WTC11 (cell line): ENCODE results near the gene MAML2. TPM values are rescaled to one million over a fixed set of nuclear protein-coding genes. Genes with fewer than 3 reads are reported as not detected.

Source experiments
- ATAC-seq: fragments of 200-7000 bp; cut with Tn5 transposase; 2 replicates; pipeline ENCODE4 v1.10.0; 2021; ENCODE audit warnings: mild to moderate bottlenecking, moderate library complexity
- CTCF ChIA-PET: fragments of 300-600 bp; sonication (Branson Sonifier 250); formaldehyde crosslinking; loops from one replicate; lab custom pipeline; 2021; ENCODE audit warnings: antibody characterized with exemption; lab: Charles Lee
- POLR2A ChIA-PET: fragments of 350-600 bp; sonication (Branson Sonifier 250); formaldehyde crosslinking; loops from one replicate; lab custom pipeline; 2021; ENCODE audit warnings: antibody characterized with exemption; lab: Charles Lee
- DNase-seq: peaks from one replicate; pipeline ENCODE4 v3.0.0; 2021; ENCODE audit warnings: low spot score
- H3K27ac Mint-ChIP-seq: 2 replicates; pipeline ENCODE4 v1.8.0; 2021; ENCODE audit warnings: mixed read lengths
- H3K27me3 Mint-ChIP-seq: 2 replicates; pipeline ENCODE4 v1.8.0; 2021; ENCODE audit warnings: low read depth, mild to moderate bottlenecking, moderate library complexity, mixed read lengths
- H3K36me3 Mint-ChIP-seq: 2 replicates; pipeline ENCODE4 v1.8.0; 2021; ENCODE audit warnings: mixed read lengths
- H3K4me1 Mint-ChIP-seq: 2 replicates; pipeline ENCODE4 v1.8.0; 2022; ENCODE audit warnings: mixed read lengths
- H3K4me3 Mint-ChIP-seq: 2 replicates; pipeline ENCODE4 v1.8.0; 2021; ENCODE audit warnings: mild to moderate bottlenecking, moderate library complexity, mixed read lengths
- H3K9me3 Mint-ChIP-seq: 2 replicates; pipeline ENCODE4 v1.8.0; 2021; ENCODE audit warnings: mixed read lengths
- FOXK1 ChIP-seq: sonication (generic); formaldehyde crosslinking; IDR thresholded peaks from 2 replicates; pipeline ENCODE4 v1.8.0; 2022; ENCODE audit warnings: mild to moderate bottlenecking, moderate library complexity, missing genetic modification reagents
- GABPB1 ChIP-seq: sonication (generic); formaldehyde crosslinking; IDR thresholded peaks from 2 replicates; pipeline ENCODE4 v1.8.1; 2023; ENCODE audit warnings: mild to moderate bottlenecking, missing genetic modification reagents
- NFE2L1 ChIP-seq: sonication (generic); formaldehyde crosslinking; IDR thresholded peaks from 2 replicates; pipeline ENCODE4 v1.8.1; 2023; ENCODE audit warnings: missing genetic modification reagents
- NFYB ChIP-seq: sonication (generic); formaldehyde crosslinking; conservative IDR thresholded peaks from 2 replicates; pipeline ENCODE4 v1.8.0; 2022; ENCODE audit warnings: low read depth, missing genetic modification reagents
- ZBTB21 ChIP-seq: sonication (generic); formaldehyde crosslinking; IDR thresholded peaks from 2 replicates; pipeline ENCODE4 v1.8.1; 2023; ENCODE audit warnings: mild to moderate bottlenecking, missing genetic modification reagents, borderline replicate concordance
- ZNF671 ChIP-seq: fragments of 250-450 bp; sonication (Bioruptor Pico); IDR thresholded peaks from 2 replicates; pipeline ENCODE4 v1.8.0; 2021; ENCODE audit warnings: mild to moderate bottlenecking
- total RNA-seq: library from RNA; stranded (reverse); gene quantifications from 3 replicates; pipeline ENCODE4 v1.2.3, GENCODE V29; 2021
- TF ChIP-seq, protein P1 (sequence below): sonication (generic); formaldehyde crosslinking; IDR thresholded peaks from 2 replicates; pipeline ENCODE4 v1.8.1; 2023; ENCODE audit warnings: mild to moderate bottlenecking, moderate library complexity, missing genetic modification reagents
- TF ChIP-seq, protein P2 (sequence below): sonication (generic); formaldehyde crosslinking; IDR thresholded peaks from 2 replicates; pipeline ENCODE4 v1.8.0; 2022; ENCODE audit warnings: missing genetic modification reagents
- TF ChIP-seq, protein P3 (sequence below): sonication (generic); formaldehyde crosslinking; IDR thresholded peaks from 2 replicates; pipeline ENCODE4 v1.8.0; 2022; ENCODE audit warnings: mild to moderate bottlenecking, missing genetic modification reagents
- TF ChIP-seq, protein P4 (sequence below): sonication (generic); formaldehyde crosslinking; IDR thresholded peaks from 2 replicates; pipeline ENCODE4 v1.8.1; 2022; ENCODE audit warnings: mild to moderate bottlenecking, moderate library complexity, missing genetic modification reagents
- TF ChIP-seq, protein P5 (sequence below): sonication (generic); formaldehyde crosslinking; conservative IDR thresholded peaks from 2 replicates; pipeline ENCODE4 v1.8.1; 2023; ENCODE audit warnings: mild to moderate bottlenecking, low read depth, missing genetic modification reagents, moderate library complexity
- TF ChIP-seq, protein P6 (sequence below): sonication (generic); formaldehyde crosslinking; IDR thresholded peaks from 2 replicates; pipeline ENCODE4 v1.8.1; 2023; ENCODE audit warnings: mild to moderate bottlenecking, missing genetic modification reagents, moderate library complexity
- TF ChIP-seq, protein P7 (sequence below): fragments of 250-450 bp; sonication (Bioruptor Pico); IDR thresholded peaks from 2 replicates; pipeline ENCODE4 v1.9.0; 2021; ENCODE audit warnings: moderate library complexity, mild to moderate bottlenecking, inconsistent platforms, borderline replicate concordance

MAML2 gene
- total RNA-seq, 1 experiment from 2014 or later = 8.1 TPM

DNA sequence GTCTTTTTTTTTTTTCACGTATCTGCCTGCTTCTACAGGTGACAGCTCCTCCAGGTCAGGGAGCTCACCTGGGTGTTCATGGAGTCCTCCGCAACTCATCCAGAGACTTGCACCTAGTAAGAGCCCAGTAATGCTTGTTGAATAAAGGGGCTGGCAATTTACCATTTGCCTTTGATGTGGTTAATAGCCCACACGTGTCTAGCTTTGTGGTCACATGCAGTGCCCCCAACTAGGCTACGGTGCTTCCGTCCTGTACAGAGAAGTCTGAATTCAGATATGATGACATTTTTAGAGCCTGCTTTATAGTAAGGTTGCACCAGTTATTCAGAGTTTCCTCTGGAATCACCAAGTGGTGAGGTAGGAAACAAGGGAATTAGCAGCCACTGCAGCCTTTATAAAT lies 219.7 kb downstream of the MAML2 start (continued):
- TF ChIP-seq, protein P1, sequence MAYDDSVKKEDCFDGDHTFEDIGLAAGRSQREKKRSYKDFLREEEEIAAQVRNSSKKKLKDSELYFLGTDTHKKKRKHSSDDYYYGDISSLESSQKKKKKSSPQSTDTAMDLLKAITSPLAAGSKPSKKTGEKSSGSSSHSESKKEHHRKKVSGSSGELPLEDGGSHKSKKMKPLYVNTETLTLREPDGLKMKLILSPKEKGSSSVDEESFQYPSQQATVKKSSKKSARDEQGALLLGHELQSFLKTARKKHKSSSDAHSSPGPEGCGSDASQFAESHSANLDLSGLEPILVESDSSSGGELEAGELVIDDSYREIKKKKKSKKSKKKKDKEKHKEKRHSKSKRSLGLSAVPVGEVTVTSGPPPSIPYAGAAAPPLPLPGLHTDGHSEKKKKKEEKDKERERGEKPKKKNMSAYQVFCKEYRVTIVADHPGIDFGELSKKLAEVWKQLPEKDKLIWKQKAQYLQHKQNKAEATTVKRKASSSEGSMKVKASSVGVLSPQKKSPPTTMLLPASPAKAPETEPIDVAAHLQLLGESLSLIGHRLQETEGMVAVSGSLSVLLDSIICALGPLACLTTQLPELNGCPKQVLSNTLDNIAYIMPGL (CRISPR knock-in tag) = no peak

DNA sequence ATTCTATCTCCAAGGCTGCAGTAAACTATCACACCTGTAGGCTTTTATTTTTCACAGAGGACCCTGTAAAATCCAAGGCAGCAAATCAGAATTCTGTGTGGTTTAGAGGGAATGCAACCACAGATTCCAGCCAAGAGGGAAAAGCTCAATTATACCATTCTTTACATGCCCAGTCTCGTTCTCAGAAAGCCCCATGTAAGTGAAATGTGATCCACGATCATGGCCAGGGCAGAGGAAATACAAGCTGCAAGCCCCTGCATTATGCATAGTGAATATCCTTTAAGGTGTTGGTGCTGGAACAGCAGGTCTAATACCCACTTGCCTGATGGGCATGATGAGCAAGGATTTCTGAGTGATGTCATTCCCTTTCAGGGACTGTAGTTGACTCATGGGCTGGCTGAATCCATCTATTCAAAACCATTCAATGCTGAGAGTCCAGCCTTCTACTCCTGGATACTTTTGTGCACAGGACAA lies 220.4 kb downstream of the MAML2 start:
- peaks cover 15% of the 10 kb centered on the region for H3K4me1 Mint-ChIP-seq
- H3K27ac Mint-ChIP-seq = no peak overlapping the region
- H3K27me3 Mint-ChIP-seq = no peaks in the 10 kb centered on the region
- H3K36me3 Mint-ChIP-seq = no peaks in the 10 kb centered on the region
- ATAC-seq (no peak), DNase-seq (no peak)
- H3K9me3 Mint-ChIP-seq = no peaks in the 10 kb centered on the region
- H3K4me3 Mint-ChIP-seq = no peak overlapping the region
- ChIA-PET CTCF (interaction anchor here (0.8 kb wide), 1 partner anchor 220 kb away, joined by 3 read pairs; the partner anchor contains the start of gene MAML2), POLR2A (no interaction called here)
- TF ChIP-seq, protein P2, sequence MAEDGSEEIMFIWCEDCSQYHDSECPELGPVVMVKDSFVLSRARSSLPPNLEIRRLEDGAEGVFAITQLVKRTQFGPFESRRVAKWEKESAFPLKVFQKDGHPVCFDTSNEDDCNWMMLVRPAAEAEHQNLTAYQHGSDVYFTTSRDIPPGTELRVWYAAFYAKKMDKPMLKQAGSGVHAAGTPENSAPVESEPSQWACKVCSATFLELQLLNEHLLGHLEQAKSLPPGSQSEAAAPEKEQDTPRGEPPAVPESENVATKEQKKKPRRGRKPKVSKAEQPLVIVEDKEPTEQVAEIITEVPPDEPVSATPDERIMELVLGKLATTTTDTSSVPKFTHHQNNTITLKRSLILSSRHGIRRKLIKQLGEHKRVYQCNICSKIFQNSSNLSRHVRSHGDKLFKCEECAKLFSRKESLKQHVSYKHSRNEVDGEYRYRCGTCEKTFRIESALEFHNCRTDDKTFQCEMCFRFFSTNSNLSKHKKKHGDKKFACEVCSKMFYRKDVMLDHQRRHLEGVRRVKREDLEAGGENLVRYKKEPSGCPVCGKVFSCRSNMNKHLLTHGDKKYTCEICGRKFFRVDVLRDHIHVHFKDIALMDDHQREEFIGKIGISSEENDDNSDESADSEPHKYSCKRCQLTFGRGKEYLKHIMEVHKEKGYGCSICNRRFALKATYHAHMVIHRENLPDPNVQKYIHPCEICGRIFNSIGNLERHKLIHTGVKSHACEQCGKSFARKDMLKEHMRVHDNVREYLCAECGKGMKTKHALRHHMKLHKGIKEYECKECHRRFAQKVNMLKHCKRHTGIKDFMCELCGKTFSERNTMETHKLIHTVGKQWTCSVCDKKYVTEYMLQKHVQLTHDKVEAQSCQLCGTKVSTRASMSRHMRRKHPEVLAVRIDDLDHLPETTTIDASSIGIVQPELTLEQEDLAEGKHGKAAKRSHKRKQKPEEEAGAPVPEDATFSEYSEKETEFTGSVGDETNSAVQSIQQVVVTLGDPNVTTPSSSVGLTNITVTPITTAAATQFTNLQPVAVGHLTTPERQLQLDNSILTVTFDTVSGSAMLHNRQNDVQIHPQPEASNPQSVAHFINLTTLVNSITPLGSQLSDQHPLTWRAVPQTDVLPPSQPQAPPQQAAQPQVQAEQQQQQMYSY (CRISPR knock-in tag) = no peak
- TF ChIP-seq, protein P3, sequence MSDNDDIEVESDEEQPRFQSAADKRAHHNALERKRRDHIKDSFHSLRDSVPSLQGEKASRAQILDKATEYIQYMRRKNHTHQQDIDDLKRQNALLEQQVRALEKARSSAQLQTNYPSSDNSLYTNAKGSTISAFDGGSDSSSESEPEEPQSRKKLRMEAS (CRISPR knock-in tag) = no peak

DNA sequence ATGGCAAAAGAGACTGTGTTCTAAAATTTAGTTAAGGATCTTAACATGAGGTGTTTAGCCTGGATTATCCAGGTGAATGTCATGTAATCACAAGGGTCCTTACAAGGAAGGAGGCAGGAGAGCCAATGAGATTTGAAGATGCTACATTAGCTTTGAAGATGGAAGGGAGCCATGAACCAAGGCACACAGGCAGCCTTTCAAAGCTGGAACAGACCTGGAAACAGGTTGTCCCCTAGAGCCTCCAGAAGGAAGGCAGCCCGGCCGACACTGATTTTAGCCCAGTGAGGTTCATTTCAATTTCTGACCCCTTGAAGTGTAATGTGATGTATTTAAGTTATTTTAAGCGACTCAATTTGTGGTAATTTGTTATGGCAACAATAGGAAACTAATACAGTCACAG lies 223.8 kb downstream of the MAML2 start:
- DNase-seq = no peak
- Mint-ChIP-seq H3K4me1 (peaks cover 19% of the 10 kb centered on the region), H3K4me3 (no peak overlapping the region), H3K27me3 (no peaks in the 10 kb centered on the region), H3K9me3 (no peaks in the 10 kb centered on the region), H3K36me3 (no peaks in the 10 kb centered on the region), H3K27ac (no peak overlapping the region)
- CTCF ChIA-PET = no interaction called here
- TF ChIP-seq ZBTB21 (CRISPR knock-in tag) (no peak), ZNF671 (CRISPR knock-in tag) (no peak)
- TF ChIP-seq, protein P4, sequence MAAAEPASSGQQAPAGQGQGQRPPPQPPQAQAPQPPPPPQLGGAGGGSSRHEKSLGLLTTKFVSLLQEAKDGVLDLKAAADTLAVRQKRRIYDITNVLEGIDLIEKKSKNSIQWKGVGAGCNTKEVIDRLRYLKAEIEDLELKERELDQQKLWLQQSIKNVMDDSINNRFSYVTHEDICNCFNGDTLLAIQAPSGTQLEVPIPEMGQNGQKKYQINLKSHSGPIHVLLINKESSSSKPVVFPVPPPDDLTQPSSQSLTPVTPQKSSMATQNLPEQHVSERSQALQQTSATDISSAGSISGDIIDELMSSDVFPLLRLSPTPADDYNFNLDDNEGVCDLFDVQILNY = no peak
- TF ChIP-seq, protein P5, sequence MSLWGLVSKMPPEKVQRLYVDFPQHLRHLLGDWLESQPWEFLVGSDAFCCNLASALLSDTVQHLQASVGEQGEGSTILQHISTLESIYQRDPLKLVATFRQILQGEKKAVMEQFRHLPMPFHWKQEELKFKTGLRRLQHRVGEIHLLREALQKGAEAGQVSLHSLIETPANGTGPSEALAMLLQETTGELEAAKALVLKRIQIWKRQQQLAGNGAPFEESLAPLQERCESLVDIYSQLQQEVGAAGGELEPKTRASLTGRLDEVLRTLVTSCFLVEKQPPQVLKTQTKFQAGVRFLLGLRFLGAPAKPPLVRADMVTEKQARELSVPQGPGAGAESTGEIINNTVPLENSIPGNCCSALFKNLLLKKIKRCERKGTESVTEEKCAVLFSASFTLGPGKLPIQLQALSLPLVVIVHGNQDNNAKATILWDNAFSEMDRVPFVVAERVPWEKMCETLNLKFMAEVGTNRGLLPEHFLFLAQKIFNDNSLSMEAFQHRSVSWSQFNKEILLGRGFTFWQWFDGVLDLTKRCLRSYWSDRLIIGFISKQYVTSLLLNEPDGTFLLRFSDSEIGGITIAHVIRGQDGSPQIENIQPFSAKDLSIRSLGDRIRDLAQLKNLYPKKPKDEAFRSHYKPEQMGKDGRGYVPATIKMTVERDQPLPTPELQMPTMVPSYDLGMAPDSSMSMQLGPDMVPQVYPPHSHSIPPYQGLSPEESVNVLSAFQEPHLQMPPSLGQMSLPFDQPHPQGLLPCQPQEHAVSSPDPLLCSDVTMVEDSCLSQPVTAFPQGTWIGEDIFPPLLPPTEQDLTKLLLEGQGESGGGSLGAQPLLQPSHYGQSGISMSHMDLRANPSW (CRISPR knock-in tag) = no peak
- TF ChIP-seq, protein P6, sequence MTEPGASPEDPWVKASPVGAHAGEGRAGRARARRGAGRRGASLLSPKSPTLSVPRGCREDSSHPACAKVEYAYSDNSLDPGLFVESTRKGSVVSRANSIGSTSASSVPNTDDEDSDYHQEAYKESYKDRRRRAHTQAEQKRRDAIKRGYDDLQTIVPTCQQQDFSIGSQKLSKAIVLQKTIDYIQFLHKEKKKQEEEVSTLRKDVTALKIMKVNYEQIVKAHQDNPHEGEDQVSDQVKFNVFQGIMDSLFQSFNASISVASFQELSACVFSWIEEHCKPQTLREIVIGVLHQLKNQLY (CRISPR knock-in tag) = no peak
- no peak for ATAC-seq
- POLR2A ChIA-PET = no interaction called here

DNA sequence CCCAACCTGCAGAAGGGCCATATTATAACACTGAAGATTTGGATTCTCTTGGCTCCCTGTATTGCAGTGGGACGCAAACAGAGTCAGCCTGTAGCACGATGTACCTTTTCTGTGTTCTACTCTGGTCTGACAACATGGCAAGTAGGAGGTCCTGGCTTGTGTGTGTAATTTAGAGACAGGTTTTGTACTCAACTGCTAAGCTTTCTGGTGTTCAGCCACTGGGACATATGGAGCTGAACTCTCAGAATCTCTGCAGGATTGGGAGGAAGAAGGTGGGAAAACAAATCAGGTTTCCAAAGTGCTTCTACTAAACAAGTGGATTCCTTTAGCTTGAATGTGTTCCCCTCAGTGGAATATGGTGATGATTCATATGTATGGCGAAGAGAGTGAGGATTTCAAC lies 226.6 kb downstream of the MAML2 start:
- Mint-ChIP-seq H3K27me3 (no peaks in the 10 kb centered on the region), H3K36me3 (no peaks in the 10 kb centered on the region), H3K27ac (no peak overlapping the region), H3K4me3 (no peak overlapping the region), H3K9me3 (no peaks in the 10 kb centered on the region), H3K4me1 (peaks cover 10% of the 10 kb centered on the region)
- ATAC-seq = no peak
- ChIA-PET CTCF (no interaction called here), POLR2A (no interaction called here)
- DNase-seq = no peak
- TF ChIP-seq NFE2L1 (CRISPR knock-in tag) = no peak
- TF ChIP-seq, protein P7, sequence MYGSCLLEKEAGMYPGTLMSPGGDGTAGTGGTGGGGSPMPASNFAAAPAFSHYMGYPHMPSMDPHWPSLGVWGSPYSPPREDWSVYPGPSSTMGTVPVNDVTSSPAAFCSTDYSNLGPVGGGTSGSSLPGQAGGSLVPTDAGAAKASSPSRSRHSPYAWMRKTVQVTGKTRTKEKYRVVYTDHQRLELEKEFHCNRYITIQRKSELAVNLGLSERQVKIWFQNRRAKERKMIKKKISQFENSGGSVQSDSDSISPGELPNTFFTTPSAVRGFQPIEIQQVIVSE (CRISPR knock-in tag) = no peak
- TF ChIP-seq GABPB1 = no peak
- no peak for TF ChIP-seq FOXK1 (CRISPR knock-in tag)
- no peak for TF ChIP-seq NFYB (CRISPR knock-in tag)
